AG09309 (cell line): ENCODE data around the gene ADGRG1.

Experiments used
- DNase-seq: peaks from one replicate; pipeline ENCODE4 v3.0.0-alpha.2; 2010; ENCODE audit warnings: low read depth
- H3K4me3 ChIP-seq: 2 replicates; pipeline ENCODE4 v1.5.1; 2011; ENCODE audit warnings: mild to moderate bottlenecking, low read depth, low read length, moderate library complexity; ENCODE audit not compliant: control insufficient read depth
- CTCF ChIP-seq: IDR thresholded peaks from 2 replicates; pipeline ENCODE4 v1.5.1; 2011; ENCODE audit warnings: mild to moderate bottlenecking, low read depth, low read length, inconsistent platforms; ENCODE audit not compliant: insufficient read depth, control insufficient read depth; ENCODE audit errors: missing control alignments

ADGRG1 gene

DNA sequence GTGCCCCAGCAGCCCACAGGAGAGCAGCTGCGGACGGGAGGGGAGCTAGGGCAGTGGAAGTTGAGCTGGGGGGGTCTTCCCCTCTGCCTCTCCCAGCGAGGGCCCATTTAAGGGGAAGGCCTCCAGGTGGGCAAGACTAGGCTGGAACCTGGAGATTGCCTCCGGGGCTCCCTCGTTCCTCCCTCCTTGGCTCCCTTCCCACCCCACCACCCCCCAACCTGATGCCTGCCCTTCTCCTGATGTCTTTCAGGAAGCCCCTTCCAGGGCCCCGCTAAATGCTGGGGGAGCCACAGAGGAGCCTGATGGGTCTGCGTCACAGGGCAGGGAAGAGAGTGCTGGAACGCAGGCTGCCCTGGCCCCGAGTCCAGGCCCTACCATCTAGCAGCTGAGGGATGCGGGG, 16.7 kb downstream of the ADGRG1 start:
- H3K4me3 ChIP-seq = no peak overlapping the region
- no peak for TF ChIP-seq CTCF
- DNase-seq = no peak

GRCh38 chr16:57645691-57646387, 17.4 kb downstream of the ADGRG1 start:
- TF ChIP-seq CTCF = no peak

DNA sequence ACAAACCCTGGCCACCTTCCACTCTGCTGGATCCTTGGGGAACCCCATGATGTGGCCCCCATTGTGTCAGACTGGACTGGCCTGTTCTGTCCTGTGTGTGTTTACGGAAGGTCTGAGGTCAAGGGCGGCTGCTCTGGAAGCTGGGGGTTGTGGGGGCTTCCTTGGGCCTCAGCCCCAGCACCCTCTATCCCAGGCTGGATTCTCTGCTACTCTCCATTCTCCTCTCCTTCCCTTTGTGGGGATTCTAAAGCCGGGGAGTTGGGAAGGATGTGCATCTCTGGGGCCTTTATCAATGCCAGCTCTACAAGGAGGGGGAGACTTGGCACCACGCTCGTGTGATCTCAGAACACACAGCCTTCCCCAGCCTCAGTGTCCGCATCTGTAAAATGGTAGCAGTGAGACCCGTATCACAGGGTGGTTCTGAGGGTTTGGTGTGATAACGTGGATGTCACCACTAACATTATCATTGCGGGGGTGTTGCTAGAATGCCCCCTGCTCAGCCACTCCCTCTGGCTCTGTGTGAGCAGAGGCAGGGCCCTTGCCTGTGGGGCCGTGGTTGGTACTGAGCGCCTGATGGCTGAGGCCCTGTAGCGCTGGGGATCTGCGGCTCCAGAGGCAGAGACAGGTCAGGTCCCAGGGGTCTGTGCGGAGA, 18.1 kb downstream of the ADGRG1 start:
- TF ChIP-seq CTCF = no peak
- no peak for DNase-seq

More at GRCh38 chr16:57645691-57646387, 17.4 kb downstream of the ADGRG1 start:
- DNase-seq = no peak
- no peak overlapping the region for H3K4me3 ChIP-seq

GRCh38 chr16:57647136-57647875, 18.9 kb downstream of the ADGRG1 start:
- no peak for TF ChIP-seq CTCF
- DNase-seq = no peak

More for the DNA sequence above, 18.1 kb downstream of the ADGRG1 start:
- H3K4me3 ChIP-seq = no peak overlapping the region

GRCh38 chr16:57648125-57648524, 19.7 kb downstream of the ADGRG1 start:
- no peak overlapping the region for H3K4me3 ChIP-seq
- DNase-seq = no peak
- no peak for TF ChIP-seq CTCF

More at GRCh38 chr16:57647136-57647875, 18.9 kb downstream of the ADGRG1 start:
- H3K4me3 ChIP-seq = no peak overlapping the region

DNA sequence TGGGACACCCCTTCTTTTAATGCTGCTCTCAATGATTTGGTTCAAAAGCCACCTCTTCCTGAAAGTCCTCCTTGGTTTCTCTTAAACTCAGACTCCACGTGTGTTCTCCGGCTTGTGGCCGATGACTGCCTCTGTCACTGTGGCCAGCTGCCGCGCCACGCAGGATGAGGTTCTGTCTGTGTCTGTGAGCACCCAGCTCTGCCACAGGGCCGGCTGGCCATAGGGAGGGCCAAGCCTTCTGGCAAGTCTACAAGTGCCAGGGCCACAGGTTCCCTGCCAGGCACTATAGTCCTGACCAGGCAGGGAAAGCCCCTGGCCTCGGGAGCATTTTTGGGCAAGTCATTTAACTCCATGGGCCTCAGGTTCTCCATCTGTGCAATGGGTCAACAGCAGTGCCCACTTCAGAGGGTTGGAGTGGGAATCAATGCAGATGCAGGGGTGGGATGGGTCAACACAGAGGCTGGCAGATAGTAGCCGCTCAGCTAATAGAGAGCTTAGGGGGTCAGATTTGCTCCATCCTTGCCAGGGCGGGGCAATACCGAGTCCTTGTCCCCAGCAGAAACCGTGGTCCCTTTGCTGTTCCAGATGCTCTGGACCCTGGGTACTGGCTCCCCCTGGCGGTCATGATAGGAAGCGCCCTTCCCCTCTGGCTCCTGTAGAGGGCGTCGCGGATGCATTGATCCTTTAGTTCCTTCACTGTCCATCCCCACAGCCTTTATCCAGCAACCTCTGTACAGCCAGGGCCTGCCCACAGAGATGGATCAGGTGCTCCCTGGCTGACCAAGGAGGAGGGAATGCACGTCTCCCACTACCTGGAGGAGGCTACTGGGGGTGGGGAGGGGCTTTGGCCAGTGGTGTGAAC, 20.4 kb downstream of the ADGRG1 start:
- H3K4me3 ChIP-seq = no peak overlapping the region
- no peak for DNase-seq
- TF ChIP-seq CTCF = peak; percentile 100
